ENCODE measurements around the gene PTPRD.
A peak's percentile ranks its signal among the peaks of the same experiment; 100 is the strongest.

Gene PTPRD

DNA sequence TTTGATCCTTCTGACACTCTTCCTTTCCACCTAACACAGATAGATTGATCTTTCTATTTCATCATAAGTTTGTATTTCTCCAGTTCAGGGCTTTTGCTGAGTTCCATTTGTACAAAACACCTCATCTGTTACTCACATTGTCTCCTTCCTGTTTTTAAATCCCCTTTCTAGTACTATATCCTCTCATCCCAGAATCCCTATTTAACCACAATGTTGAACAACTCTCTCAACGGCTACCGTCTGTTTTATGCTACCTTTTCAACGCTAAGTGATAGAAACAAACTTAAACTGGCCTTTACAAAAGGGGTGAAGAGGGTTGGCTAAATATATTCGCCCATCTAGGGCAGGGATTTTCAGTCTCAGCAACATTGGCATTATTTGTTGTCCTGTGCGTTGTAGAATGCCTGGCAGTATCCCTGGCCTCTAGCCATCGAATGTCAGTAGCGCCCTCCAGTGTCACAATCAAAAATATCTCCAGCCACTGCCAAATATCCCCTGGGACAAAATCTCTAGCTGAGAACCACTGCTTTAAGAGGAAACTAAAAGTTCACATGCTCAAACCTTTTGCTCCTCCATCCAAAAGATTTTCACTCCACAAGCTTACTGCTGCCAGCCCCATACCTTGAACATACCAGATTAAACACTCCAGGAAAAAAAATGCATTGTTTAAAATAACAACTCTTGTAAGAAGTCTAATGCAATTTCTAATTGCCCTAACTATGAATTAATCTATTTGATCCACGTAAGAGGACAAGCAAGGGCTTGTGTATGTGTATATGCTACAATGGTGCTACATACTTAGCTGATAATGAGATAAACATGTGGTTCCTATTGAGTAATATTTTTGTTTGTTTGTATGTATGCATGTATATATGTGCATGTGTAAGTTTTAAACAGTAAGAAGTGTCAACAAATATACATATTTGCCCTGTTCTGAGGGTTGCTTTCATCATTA, 344.0 kb downstream of the PTPRD start:
- peak; percentile 61 for DNase-seq (ENCODE audit: low spot score)

DNA sequence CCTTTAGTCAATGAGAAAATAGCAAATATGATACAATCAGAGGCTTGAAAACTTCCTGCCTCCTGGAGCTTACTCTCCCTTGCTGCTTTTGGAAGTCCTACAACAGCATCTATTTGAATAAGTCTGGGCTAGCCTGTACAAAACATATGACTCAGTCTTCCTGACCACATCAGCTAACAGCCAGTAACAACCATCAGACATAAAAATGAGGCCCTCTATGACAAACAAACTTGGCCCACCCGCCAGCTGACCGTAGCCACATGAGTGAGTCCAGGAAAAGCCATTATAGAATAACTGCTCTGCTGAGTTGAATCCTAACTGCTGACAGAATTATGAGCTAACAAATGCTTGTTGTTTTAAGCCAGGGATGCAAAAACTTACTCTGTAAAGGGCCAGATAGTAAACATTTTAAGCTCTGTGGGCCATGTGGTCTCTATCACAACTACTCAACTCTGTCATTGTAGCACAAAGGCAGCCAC, 347.6 kb downstream of the PTPRD start:
- DNase-seq (ENCODE audit: low spot score): no peak

DNA sequence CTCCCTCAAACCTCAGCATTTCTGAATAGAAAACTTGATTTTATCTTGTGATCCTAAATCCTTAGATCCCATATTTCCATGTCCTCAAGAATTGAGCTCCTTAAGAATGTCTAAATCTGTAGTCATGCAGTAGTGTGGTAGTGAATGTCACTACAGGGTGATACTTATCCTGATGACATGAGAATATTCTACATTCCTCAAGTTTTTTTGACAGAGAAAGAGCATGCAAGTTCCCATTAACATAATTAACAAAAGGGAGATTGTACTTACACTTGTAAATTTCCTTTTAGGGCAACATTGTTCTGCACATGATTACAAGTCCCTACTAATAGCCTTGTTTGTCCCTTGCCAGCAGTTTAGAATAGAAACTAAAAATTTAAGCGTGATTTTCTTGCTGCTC, 352.3 kb downstream of the PTPRD start:
- no peak for DNase-seq (ENCODE audit: low spot score)

DNA sequence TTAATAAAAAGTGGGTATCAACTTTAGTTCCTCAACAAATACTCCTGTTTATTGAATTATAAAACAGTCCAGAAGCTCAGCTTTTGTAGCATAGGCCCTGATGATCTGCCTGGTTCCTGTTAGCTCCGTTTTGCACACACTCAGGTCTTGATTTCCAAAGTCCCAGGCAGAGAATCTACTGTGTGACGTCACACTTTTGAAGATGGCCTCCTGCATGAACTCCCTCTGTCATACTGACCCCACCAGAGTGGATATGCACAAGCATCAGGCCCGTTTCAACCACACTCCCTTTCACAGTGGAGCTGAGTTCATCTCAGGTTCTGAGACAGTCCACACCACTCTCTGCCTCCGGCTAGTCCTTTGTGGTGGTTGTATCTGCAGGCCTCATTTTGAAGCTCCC, 353.1 kb downstream of the PTPRD start:
- no peak for DNase-seq (ENCODE audit: low spot score)

DNA sequence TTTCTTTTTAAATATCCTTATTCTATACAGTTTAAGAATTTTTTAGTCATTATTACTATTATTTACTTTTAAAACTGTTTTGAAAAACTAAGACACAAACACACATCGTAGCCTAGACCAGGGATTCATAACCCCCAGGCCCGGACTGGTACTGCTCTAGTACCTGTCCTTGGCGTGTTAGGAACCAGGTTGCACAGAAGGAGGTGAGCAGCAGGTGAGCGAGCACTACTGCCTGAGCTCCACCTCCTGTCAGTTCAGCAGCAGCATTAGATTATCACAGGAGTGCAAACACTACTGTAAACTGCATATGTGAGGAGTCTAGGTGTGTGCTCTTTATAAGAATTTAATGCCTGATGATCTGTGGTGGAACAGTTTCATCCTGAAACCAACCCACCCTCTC, 357.0 kb downstream of the PTPRD start:
- no peak for DNase-seq (ENCODE audit: low spot score)

DNA sequence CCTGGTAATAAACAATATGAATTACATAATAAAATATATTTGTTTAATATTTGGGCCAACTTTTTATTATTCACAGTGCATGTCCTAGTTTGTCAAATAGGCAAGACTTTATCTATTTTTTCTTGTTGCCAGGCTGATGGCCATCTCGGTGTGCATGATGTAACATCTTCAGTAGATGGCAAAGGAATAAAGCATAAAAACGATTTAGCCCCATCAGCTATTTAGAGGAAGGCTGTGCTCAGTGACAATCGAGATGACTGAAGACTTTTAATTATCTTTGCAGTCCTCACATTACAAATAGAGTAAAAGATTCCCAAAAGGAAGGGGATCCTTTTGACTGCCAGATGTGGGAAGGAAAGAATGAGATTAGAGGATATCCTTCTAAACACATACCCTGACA, 358.5 kb downstream of the PTPRD start:
- DNase-seq (ENCODE audit: low spot score): no peak

DNA sequence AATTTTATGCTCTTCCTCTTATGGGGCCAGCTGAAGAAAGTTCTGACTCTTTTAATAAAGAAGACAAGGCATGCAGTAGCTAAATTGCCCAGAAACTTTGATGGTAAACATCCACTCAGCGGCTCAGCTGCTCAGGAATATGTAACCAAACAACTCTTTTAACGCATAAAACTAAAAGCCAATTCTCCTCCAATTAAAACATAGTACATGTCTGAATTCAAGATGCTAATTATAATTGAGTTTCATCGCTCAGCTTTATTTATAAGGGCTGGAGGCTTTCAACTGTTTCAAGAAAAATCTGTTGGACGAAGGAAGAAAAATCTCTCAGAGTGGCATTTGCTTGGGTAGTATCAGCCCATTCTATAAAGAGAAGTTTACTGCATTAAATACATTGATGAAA, 359.5 kb downstream of the PTPRD start:
- no peak for DNase-seq (ENCODE audit: low spot score)

DNA sequence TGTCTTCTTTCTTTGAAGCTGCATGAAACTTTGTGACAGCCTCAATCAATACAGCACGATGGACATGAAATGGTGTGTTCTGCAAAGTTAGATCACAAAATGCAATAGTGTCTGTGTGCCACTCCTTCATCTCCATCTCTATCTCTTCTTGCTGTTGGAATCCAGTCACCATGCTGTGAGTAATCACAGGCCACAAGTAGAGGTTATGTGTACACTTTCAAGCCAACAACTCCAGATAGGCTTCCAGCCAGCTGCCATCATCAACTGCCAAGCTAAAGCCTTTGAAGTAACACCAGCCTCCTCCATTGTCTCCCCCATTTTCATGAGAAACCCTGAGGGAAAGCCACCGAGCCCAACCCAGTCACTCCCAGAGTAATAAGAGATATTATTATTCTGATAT, 360.6 kb downstream of the PTPRD start:
- DNase-seq (ENCODE audit: low spot score): no peak

DNA sequence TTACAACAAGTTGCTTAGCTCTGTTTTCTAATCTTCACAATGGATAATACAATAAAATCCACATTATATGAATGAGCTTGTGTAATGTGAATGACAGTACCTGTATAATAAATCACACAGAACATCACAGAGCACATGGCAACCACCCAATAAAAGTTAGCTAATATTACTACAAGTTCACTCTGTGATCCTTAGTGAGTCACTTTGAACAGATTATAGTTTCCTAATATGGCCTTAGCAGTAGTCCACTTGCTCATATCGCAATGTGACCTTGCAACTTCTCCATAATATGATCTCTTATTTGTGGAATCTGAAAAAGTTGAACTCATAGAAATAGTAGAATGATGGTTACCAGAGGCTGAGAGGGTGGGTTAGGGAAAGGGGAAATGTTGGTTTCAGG, 361.3 kb downstream of the PTPRD start:
- DNase-seq (ENCODE audit: low spot score): no peak

DNA sequence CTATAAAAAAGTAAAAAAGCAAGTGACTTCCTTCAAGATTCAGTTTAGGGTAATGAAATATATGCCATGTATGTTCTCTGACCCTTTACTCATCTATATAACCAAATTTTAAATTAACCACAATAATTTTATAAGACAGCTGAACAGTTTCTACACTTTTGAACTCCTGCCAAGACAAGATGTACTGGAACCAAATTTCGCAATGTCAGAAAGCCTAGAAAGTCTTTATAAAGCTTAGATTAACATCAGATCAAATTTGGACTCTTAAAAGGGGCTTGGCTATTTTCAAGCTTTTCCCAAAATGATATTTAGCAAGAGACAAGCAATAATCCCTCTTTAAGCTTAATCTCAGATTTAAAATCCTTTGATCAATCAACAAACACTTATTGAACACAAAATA, 362.6 kb downstream of the PTPRD start:
- no peak for DNase-seq (ENCODE audit: low spot score)

DNA sequence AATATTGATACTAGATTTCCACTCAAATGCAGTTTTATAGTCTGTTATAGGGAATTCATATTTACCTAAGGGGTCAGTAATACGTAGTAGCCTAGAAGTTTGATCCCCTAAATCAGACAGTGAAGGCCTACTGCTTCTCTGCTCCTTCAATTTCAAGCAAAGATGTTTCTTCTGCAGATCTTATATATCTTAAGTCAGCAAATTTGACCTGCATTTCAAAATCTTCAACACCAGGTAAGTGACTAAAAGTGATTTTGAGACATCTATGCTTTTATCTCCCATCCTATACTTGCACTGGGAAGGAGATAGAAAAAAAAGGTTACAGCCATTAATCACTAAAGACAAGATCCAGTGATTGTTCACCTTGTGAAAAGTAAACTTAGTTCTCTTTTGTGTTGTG, 363.9 kb downstream of the PTPRD start:
- DNase-seq (ENCODE audit: low spot score): no peak

DNA sequence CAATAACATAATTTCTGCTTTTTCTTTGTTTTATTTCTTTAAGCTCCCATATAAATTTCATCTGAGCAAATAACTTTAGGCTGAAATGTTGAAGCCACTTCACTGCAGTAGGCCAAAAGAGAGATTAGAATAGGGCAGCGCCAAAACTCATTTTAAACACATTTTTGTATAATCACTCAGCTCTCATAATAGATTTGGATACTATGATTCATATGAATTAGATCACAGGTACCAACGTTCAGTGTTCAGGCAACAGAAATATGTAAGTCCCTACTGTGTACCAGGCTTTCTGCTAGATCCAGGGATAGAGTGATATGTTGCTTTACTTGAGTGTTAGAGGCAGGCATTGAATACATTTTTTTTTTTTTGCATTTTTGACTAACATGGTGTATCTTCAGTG, 370.5 kb downstream of the PTPRD start:
- no peak for DNase-seq (ENCODE audit: low spot score)

DNA sequence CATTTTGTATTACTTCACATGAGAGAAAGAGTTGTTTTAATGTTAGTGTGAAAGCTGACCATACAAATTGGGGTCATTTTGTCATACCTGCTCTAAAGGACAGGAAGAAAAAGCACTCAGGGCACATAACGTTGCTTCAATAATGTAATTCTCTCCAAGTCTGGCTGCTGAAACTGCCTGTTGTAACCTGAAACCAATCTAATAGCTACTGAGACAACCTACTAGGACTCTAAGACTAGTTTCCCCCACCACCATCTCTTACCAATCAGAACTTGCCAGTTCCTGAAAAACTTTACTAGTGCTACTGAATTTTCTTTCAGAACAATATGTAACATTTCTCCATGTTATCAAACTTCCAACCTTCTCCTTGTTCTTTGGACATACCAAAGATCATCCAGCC, 374.7 kb downstream of the PTPRD start:
- no peak for DNase-seq (ENCODE audit: low spot score)

DNA sequence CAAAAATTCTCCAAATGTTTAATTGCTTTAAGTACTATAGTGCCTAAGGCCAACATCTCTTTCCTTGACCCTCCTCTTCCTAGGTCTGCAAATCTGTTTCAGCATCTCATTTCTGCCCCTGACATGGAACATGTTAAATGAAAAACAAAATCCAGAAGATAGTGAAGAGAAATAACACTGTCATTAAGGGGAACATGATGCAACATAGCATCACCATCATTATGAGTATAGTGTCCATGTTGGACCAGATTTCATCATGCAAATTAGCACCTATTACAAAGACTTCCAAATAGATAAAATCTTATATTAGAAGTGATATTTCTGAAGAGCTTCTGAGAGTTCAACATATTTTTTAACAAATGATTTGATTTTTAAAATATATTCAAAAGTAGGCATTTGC, 375.2 kb downstream of the PTPRD start:
- no peak for DNase-seq (ENCODE audit: low spot score)

DNA sequence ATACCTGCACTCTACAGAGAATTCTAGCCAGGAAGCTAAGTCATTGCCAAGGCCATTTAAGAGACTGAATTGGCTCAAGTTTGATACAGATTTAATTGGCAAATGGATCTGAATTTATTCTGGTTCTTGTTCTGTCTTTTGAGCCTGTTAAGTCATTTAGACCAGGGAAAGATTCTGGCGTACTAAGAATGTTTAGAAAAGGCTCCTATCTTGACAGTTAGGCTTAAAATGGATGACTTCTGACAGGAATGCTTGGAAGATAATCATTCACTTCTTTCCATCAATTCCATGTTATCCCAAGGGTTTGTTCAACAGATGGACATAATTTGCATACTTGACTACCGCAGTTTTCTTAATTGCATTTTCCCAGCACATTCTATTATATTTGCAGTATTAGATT, 376.6 kb downstream of the PTPRD start:
- no peak for DNase-seq (ENCODE audit: low spot score)

DNA sequence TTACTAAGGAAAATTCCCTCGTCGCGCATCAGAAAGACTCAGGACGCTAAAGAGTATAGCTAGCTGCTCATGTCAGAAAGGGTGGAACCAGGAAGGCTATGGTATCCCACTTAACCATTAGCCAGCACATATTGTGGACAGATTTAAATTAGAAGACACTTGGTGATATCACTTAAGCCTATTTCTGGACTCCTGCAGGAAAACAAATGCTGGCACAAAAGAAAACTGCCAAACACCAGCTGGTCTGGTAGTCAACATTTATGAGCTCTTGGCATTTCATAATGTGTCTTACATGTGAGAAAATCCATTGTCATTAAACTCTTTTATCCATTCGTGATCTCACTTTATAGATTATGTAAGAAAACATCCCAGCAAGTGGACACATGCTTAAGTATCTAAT, 377.4 kb downstream of the PTPRD start:
- no peak for DNase-seq (ENCODE audit: low spot score)

DNA sequence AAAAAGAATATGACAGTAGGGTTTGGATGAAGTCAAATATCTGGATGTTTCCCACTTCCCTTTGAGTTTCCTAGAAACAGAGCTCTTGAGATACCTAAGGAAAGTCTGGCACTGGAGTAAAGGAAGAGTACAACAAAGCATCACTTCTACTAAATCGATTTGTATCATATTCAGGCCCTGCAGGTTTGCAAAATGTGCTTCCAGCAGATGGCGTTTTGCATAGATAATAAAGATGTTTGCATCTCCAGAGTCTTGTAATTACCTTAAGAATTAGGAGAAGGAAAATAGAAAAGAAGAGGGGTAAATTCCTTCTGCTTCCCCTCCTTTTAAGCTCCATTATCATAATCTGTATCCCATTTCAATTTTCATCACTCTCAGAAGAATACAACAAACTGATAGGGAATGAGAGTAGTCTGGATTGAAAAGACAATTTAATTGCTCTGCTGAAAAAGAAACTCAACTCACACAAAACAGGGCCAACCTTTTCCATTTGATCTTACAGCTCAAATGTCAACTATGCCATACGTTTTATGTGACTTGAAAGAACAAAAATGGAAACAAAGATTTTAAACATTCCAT, 380.4 kb downstream of the PTPRD start:
- DNase-seq (ENCODE audit: low spot score): no peak

DNA sequence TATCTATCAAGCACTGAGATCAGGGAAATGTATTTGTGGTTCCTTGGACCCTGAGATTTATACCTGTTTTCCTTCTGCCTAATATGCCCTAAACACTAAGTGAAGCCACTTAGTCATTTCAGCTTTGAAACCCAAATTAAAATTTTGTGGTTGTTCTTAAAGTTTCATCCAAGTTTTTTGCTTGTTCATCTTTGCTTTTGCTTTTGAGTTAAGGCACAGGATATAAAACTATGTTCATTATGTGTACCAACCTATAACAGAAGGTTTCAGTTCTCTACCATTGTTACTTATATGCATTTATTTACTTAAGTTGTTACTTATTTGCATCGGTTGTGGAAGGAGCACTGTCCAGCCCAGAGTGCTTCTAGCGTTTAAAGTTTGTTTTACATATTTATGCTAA, 382.3 kb downstream of the PTPRD start:
- no peak for DNase-seq (ENCODE audit: low spot score)

DNA sequence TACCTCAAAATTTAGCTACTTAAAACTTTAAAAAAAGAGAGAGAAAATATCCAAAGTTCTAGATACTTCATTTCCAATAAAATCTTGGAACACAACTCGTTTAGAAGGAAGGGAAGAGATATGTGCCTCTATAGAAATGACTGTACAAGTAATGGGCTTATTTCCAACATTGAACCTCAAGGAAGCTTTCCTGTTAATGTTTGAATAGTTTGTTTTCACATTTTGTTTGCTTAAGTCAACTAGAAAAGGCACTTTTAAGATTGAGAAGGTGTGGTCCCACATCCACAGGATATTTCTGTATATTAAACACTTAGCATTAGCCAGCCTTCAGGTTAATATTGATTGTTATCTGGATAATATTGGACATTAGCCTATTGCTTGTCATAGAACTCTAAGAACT, 384.7 kb downstream of the PTPRD start:
- DNase-seq (ENCODE audit: low spot score): no peak

DNA sequence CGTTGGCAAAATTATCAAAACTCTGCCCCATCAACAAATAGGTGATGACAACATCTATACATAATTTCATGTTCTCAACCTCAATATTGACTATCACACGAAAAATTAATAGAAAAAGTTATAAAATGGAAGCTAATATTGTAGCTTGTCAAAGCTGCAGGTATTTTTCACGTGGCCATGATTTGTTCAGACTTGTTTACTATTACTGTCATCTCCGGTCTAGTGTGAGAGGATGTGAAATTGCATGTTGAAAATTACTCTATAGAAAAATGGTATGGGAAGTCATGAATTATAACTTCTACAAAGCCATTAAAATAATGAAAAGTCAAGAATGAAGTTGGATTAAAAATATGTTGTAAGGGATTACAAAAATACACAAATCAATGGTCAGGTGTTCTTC, 385.8 kb downstream of the PTPRD start:
- DNase-seq (ENCODE audit: low spot score): no peak

DNA sequence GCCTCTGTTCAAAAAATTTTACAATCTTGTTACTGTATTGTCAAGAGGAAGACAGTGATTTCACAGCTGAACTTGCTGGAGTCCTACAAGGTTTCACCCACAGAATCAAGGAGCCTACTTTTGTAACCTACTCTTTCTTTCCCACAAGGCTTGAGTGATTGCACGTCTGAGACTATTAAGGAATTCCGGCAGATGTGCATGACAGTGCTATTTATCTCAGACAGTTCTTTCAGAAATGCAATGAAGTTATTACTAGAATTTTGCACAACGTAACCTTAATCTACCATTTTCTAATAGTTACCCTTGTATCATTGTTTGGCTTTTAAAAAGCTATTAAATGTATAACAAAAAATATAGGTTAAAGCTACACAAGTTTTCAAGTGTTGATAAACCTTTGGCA, 400.1 kb downstream of the PTPRD start:
- no peak for DNase-seq (ENCODE audit: low spot score)

DNA sequence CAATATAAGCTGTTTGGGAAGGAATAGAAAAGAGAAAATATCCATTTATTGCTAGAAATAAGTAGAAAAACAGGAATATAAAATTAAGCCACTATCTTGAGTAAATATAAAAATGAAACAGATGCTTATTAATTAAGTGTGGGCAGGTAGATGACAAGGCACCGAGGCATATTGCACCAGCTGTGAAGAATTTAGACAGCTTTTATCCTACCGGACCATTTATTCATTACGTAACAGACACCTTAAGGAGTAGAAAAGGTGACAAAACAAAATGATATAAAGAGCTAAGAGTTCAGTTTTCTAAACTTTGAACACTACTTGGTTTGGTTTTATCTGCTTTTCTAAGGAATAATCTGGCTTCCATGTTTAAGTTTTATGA, 404.1 kb downstream of the PTPRD start:
- DNase-seq (ENCODE audit: low spot score): no peak

DNA sequence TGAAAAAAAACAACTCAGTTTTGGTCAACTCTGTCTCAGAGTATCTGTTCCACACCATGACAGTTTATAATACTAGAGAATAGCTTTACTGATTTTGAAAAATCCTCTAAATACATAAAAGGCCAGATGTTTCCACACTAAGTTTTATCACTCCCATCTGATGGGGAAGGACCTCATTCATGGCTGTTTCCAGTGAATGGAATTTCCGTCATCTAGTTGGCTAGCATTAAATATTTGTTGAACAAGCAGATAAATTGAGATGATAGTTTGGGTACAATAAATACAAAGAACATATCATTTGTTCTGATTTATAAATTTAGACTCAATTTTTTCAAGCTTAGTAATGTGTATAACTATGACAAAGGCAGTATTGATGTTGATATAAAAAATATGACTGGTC, 408.5 kb downstream of the PTPRD start:
- no peak for DNase-seq (ENCODE audit: low spot score)

DNA sequence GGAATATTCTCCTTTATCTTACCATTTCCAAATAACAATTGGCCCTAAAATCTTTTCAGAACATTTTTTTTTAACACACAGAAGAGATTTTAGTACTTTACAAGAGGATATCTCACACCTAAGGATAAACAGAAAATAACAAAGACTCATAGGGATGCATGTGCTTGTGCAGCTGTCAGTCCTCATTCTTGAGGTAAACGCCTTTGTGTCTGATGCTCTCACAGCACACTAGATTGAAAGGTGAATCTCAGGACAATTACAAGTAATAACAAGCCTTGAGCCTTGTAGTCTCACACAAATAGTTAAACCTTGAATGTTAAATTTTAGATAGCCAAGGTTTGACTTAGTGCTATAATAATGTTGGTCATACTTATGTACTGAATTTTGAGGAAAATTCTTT, 439.2 kb downstream of the PTPRD start:
- no peak for DNase-seq (ENCODE audit: low spot score)

Data from iPS-NIHi11 (cell line).